ENCODE measurements around the gene BAK1. TPM values are rescaled to one million over a fixed set of nuclear protein-coding genes. Genes with fewer than 3 reads are reported as not detected.
A peak's percentile ranks its signal among the peaks of the same experiment; 100 is the strongest.

Gene BAK1
- total RNA-seq, 4 donors from 2014 or later = 52.2 to 134 (median 59.5) TPM

GRCh38 chr6:33613795-33614168 lies 33.7 kb upstream of the BAK1 start:
- peak; percentile 35 for DNase-seq
- Histone ChIP-seq H3K4me3 (no peak overlapping the region), H3K4me1 (peaks cover under 1 to 20% (median 13%) of the 10 kb centered on the region in 4 donors), H3K9me3 (no peaks in the 10 kb centered on the region), H3K27ac (peak overlapping the region in 2 of 4 donors; percentile 22 to 43), H3K27me3 (no peaks in the 10 kb centered on the region), H3K36me3 (no peaks in the 10 kb centered on the region)
- 85% methylated on average over 9 of the region's 10 CpGs; no CpG with 5 or more reads in 1 of the 2 donors for WGBS, 2 donors (ENCODE audit: low coverage in 1 of 2)
- intact Hi-C loops (cut with DNase I; ENCODE audit: low total_unique reads) (no loop called here), in situ Hi-C loops (cut with MboI; ENCODE audit: low pct_ligation_motif_present in 1 of 4, low pct_unique_long_range_greater_than_20kb in 1 of 4, low sequenced_read_pairs in 3 of 4) (no loop called here)
- TF ChIP-seq EP300 (IDR thresholded peaks at IDR 0.05; ENCODE audit: low read depth) = no peak
- TF ChIP-seq POLR2A (IDR thresholded peaks at IDR 0.05) = no peak
- TF ChIP-seq POLR2AphosphoS5 (IDR thresholded peaks at IDR 0.05) = no peak
- TF ChIP-seq CTCF (IDR thresholded peaks at IDR 0.05) = no peak

- in situ Hi-C loops (cut with MboI; ENCODE audit: low pct_ligation_motif_present in 1 of 4, low pct_unique_long_range_greater_than_20kb in 1 of 4, low sequenced_read_pairs in 3 of 4) (no loop called here), intact Hi-C loops (cut with DNase I; ENCODE audit: low total_unique reads) (no loop called here)
- peaks cover 0 to 17% (median 12%) of the 10 kb centered on the region in 4 donors for H3K4me1 ChIP-seq
- H3K9me3 ChIP-seq = no peaks in the 10 kb centered on the region
- H3K27me3 ChIP-seq = no peaks in the 10 kb centered on the region
- TF ChIP-seq POLR2AphosphoS5 (IDR thresholded peaks at IDR 0.05) = no peak
- TF ChIP-seq CTCF (IDR thresholded peaks at IDR 0.05) = no peak
- no peak for TF ChIP-seq EP300 (IDR thresholded peaks at IDR 0.05; ENCODE audit: low read depth)
- TF ChIP-seq POLR2A (IDR thresholded peaks at IDR 0.05) = no peak
- no peaks in the 10 kb centered on the region for H3K36me3 ChIP-seq
- DNase-seq = no peak
- H3K4me3 ChIP-seq = no peak overlapping the region
- peak overlapping the region in 2 of 4 donors; percentile 13 to 14 for H3K27ac ChIP-seq
- WGBS, 2 donors (ENCODE audit: low coverage in 1 of 2) = 77 to 86% methylated on average over 3 to 8 of the region's 8 CpGs
Measured at GRCh38 chr6:33613146-33613794, 33.2 kb upstream of the BAK1 start.

GRCh38 chr6:33610779-33611732 lies 31.0 kb upstream of the BAK1 start:
- H3K27ac ChIP-seq = peak overlapping the region; percentile 3 to 65 (median 32)
- TF ChIP-seq POLR2AphosphoS5 (IDR thresholded peaks at IDR 0.05) (no peak), EP300 (IDR thresholded peaks at IDR 0.05; ENCODE audit: low read depth) (no peak), POLR2A (IDR thresholded peaks at IDR 0.05) (no peak), CTCF (IDR thresholded peaks at IDR 0.05) (no peak)
- 30 to 75% methylated on average over 2 to 20 of the region's 22 CpGs for WGBS, 2 donors (ENCODE audit: low coverage in 1 of 2)
- intact Hi-C loops (cut with DNase I; ENCODE audit: low total_unique reads) (no loop called here), in situ Hi-C loops (cut with MboI; ENCODE audit: low pct_ligation_motif_present in 1 of 4, low pct_unique_long_range_greater_than_20kb in 1 of 4, low sequenced_read_pairs in 3 of 4) (no loop called here)
- DNase-seq = peak; percentile 80
- no peaks in the 10 kb centered on the region for H3K9me3 ChIP-seq
- H3K4me1 ChIP-seq = peaks cover 0 to 17% (median 12%) of the 10 kb centered on the region in 4 donors
- H3K36me3 ChIP-seq = no peaks in the 10 kb centered on the region
- no peaks in the 10 kb centered on the region for H3K27me3 ChIP-seq
- H3K4me3 ChIP-seq = no peak overlapping the region

- no peak for DNase-seq
- TF ChIP-seq CTCF (IDR thresholded peaks at IDR 0.05) (no peak), EP300 (IDR thresholded peaks at IDR 0.05; ENCODE audit: low read depth) (no peak), POLR2A (IDR thresholded peaks at IDR 0.05) (no peak), POLR2AphosphoS5 (IDR thresholded peaks at IDR 0.05) (no peak)
- Histone ChIP-seq H3K27me3 (no peaks in the 10 kb centered on the region), H3K36me3 (no peaks in the 10 kb centered on the region), H3K27ac (peak overlapping the region in 3 of 4 donors; percentile 17 to 65 (median 63)), H3K4me1 (peaks cover 0 to 17% (median 12%) of the 10 kb centered on the region in 4 donors), H3K9me3 (no peaks in the 10 kb centered on the region), H3K4me3 (no peak overlapping the region)
- in situ Hi-C loops (cut with MboI; ENCODE audit: low pct_ligation_motif_present in 1 of 4, low pct_unique_long_range_greater_than_20kb in 1 of 4, low sequenced_read_pairs in 3 of 4) (no loop called here), intact Hi-C loops (cut with DNase I; ENCODE audit: low total_unique reads) (no loop called here)
- WGBS, 2 donors (ENCODE audit: low coverage in 1 of 2) = 60 to 74% methylated on average over 1 to 4 of the region's 4 CpGs
Measured at GRCh38 chr6:33610067-33610466, 30.0 kb upstream of the BAK1 start.

All from transverse colon (tissue), 4 donors.